Measurements from ENCODE around the gene CFAP73. TPM values are rescaled to one million over a fixed set of nuclear protein-coding genes. Genes with fewer than 3 reads are reported as not detected.

CFAP73 gene
- total RNA-seq, 4 donors from 2014 or later, result not detected

GRCh38 chr12:113172185-113172584 is 22.7 kb downstream of the CFAP73 start:
- TF ChIP-seq, protein P1, sequence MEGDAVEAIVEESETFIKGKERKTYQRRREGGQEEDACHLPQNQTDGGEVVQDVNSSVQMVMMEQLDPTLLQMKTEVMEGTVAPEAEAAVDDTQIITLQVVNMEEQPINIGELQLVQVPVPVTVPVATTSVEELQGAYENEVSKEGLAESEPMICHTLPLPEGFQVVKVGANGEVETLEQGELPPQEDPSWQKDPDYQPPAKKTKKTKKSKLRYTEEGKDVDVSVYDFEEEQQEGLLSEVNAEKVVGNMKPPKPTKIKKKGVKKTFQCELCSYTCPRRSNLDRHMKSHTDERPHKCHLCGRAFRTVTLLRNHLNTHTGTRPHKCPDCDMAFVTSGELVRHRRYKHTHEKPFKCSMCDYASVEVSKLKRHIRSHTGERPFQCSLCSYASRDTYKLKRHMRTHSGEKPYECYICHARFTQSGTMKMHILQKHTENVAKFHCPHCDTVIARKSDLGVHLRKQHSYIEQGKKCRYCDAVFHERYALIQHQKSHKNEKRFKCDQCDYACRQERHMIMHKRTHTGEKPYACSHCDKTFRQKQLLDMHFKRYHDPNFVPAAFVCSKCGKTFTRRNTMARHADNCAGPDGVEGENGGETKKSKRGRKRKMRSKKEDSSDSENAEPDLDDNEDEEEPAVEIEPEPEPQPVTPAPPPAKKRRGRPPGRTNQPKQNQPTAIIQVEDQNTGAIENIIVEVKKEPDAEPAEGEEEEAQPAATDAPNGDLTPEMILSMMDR (IDR thresholded peaks at IDR 0.05; ENCODE audit: low read depth), result no peak

GRCh38 chr12:113173081-113173698 is 23.7 kb downstream of the CFAP73 start:
- TF ChIP-seq, protein P1 (IDR thresholded peaks at IDR 0.05; ENCODE audit: low read depth), result no peak

- TF ChIP-seq, protein P1 (IDR thresholded peaks at IDR 0.05; ENCODE audit: low read depth), result no peak
Measured at GRCh38 chr12:113174461-113175384, 25.2 kb downstream of the CFAP73 start.

- TF ChIP-seq, protein P1 (IDR thresholded peaks at IDR 0.05; ENCODE audit: low read depth), result no peak
Measured at GRCh38 chr12:113179023-113179422, 29.5 kb downstream of the CFAP73 start.

DNA sequence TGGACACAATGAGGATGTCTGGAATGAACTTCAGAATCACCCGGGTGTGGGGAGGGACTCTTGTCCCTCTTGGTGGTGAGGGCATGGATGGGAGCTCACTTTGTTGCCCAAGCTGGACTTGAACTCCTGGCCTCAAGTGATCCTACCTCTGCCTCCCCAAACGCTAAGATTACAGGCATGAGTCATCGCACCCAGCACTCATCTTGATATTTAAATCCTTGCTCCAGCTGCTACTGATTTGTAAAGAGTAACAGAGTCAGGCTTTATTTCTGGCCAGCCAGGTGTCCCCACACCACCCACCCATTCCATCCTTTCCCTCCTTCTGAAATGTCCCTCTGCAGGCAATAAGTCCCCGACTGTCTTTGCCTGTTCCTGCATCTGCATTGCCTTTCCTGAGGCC is 30.8 kb downstream of the CFAP73 start:
- TF ChIP-seq, protein P1 (IDR thresholded peaks at IDR 0.05; ENCODE audit: low read depth), result no peak

- TF ChIP-seq, protein P1 (IDR thresholded peaks at IDR 0.05; ENCODE audit: low read depth), result no peak
Measured at GRCh38 chr12:113181975-113182374, 32.5 kb downstream of the CFAP73 start.

DNA sequence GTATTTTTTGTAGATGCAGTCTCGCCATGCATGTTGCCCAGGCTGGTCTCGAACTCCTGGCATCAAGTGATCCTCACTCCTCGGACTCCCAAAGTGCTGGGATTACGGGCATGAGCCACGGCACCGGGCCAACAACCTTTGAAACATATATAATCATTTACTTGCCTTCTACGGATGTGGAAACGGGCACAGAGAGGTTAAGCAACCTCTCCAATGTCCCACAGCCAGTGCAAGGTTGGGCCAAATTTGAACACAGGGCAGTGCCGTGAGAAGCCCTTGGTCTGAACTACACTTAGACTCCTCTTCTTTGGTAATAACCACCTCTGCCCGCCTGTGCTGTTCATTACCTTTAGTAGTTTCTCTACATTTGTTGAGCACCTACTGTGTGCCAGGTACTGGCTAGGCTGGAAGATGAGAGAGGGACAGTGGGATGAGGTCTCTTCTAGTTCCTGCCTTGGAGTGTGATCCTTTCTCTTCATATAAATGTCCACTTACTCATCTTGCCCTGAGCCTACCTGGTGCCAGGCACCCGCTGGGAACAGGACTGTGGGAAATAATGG is 33.6 kb downstream of the CFAP73 start:
- TF ChIP-seq, protein P1 (IDR thresholded peaks at IDR 0.05; ENCODE audit: low read depth), result no peak
